Measurements from ENCODE around the gene FARP2. TPM values are rescaled to one million over a fixed set of nuclear protein-coding genes. Genes with fewer than 3 reads are reported as not detected.
"Not testable (repeated sequence)": the region's sequence is repeated elsewhere in the genome, so short reads cannot be mapped to it uniquely, and the experiment has no call there.

The FARP2 gene
- total and polyA plus RNA-seq, 2 of the 13 experiments (the other 11 are each of a cell fraction or from before 2014, with no cell fraction given) = 28.0 to 45.4 TPM

GRCh38 chr2:241318830-241319229, 37.3 kb upstream of the FARP2 start:
- DNase-seq (ENCODE audit: low spot score); FAIRE-seq; BruUV-seq (replicated peaks); H3K27me3 ChIP-seq (ENCODE audit: control insufficient read depth in 1 of 2, insufficient read depth in 2 of 2, low read length in 2 of 2); H3K27ac ChIP-seq (ENCODE audit: extremely low read length, insufficient read depth, low read length); intact Hi-C loops (cut with micrococcal nuclease; ENCODE audit: unreplicated experiment); ATAC-seq; CTCF ChIA-PET (ENCODE audit: low intra/inter-chr PET ratio, low total read pairs); H3K9ac ChIP-seq (ENCODE audit: insufficient read depth, low read depth, low read length); H3K9me3 ChIP-seq (ENCODE audit: low read length); H3K36me3 ChIP-seq (replicated peaks in 1 of 2; ENCODE audit: control insufficient read depth in 1 of 2, insufficient read depth in 2 of 2, low read length in 2 of 2); H2AFZ ChIP-seq (ENCODE audit: low read length): not testable (repeated sequence)
- Histone ChIP-seq H3K4me3 (replicated peaks in 1 of 3; ENCODE audit: insufficient read depth in 1 of 3, low read depth in 2 of 3, low read length in 3 of 3) (peak overlapping the region in 2 of 3 experiments; percentile 6 to 96; a peak in 3 of 6 replicates), H4K20me1 (ENCODE audit: insufficient read depth, low read length) (peaks cover 74% of the 10 kb centered on the region), H3K79me2 (ENCODE audit: insufficient read depth, low read length) (peaks cover 89% of the 10 kb centered on the region), H3K4me2 (ENCODE audit: low read depth, low read length) (peak overlapping the region; percentile 98), H3K4me1 (ENCODE audit: insufficient read depth, low read length) (peaks cover 71% of the 10 kb centered on the region)
- TF ChIP-seq MAFF (IDR thresholded peaks at IDR 0.05; ENCODE audit: low read depth, low read length) (peak; percentile 60), MAFK (conservative IDR thresholded peaks at IDR 0.05 in 1 of 2, IDR thresholded peaks at IDR 0.05 in 1 of 2; ENCODE audit: low read length in 2 of 2) (peak; percentile 75 to 80)
- in situ Hi-C loops (cut with HindIII; ENCODE audit: extremely low pct_ligation_motif_present, low pct_unique_long_range_greater_than_20kb) = loop anchor here (5.0 kb wide), 2 partner anchors 33 to 52 kb away; no protein-coding TSS in a partner anchor
- 77% methylated on average over 6 of the region's 6 CpGs for WGBS (ENCODE audit: low lambda C conversion rate)
- POLR2A ChIA-PET = interaction anchor here (0.6 to 1.5 kb wide), 3 partner anchors 32 to 56 kb away, joined by 3 to 7 read pairs (median 3); partner anchors contain the start of gene FARP2

DNA sequence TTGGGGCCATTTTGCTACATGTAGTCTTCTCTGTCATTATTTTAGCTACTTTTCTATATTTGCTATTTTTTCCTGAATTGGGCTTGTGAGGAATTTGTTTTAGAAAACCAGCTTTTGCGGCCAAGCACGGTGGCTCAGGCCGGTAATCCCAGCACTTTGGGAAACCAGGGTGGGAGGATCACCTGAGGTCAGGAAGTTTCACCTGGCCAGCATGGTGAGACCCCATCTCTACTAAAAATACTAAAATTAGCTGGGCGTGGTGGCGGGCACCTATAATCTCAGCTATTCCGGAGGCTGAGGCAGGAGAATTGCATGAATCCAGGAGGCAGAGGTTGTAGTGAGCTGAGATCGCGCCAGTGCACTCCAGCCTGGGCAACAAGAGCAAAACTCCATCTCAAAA, 35.7 kb upstream of the FARP2 start:
- no peak overlapping the region for H3K27ac ChIP-seq (ENCODE audit: extremely low read length, insufficient read depth, low read length)
- H3K79me2 ChIP-seq (ENCODE audit: insufficient read depth, low read length) = peaks cover 94% of the 10 kb centered on the region
- H3K9me3 ChIP-seq (ENCODE audit: low read length) = no peaks in the 10 kb centered on the region
- CTCF ChIA-PET (ENCODE audit: low intra/inter-chr PET ratio, low total read pairs) = no interaction called here
- no peaks in the 10 kb centered on the region; a peak in 1 of 5 replicates for H3K27me3 ChIP-seq (ENCODE audit: control insufficient read depth in 1 of 2, insufficient read depth in 2 of 2, low read length in 2 of 2)
- in situ Hi-C loops (cut with HindIII; ENCODE audit: extremely low pct_ligation_motif_present, low pct_unique_long_range_greater_than_20kb) (no loop called here), intact Hi-C loops (cut with micrococcal nuclease; ENCODE audit: unreplicated experiment) (no loop called here)
- BruUV-seq (replicated peaks) = no TSS peak
- H3K4me3 ChIP-seq (replicated peaks in 1 of 3; ENCODE audit: insufficient read depth in 1 of 3, low read depth in 2 of 3, low read length in 3 of 3) = peak overlapping the region in 2 of 3 experiments; percentile 31 to 96; a peak in 4 of 6 replicates
- peaks cover 89% of the 10 kb centered on the region for H4K20me1 ChIP-seq (ENCODE audit: insufficient read depth, low read length)
- H3K36me3 ChIP-seq (replicated peaks in 1 of 2; ENCODE audit: control insufficient read depth in 1 of 2, insufficient read depth in 2 of 2, low read length in 2 of 2) = peaks cover 0 to 21% of the 10 kb centered on the region in 2 experiments; a peak in 4 of 5 replicates
- H3K9ac ChIP-seq (ENCODE audit: insufficient read depth, low read depth, low read length) = peak overlapping the region; percentile 13; the same call in 1 of the 2 replicates
- DNase-seq (ENCODE audit: low spot score) = no peak
- TF ChIP-seq CREB1 (IDR thresholded peaks at IDR 0.05) (no peak), CREB1 (CRISPR knock-in tag; IDR thresholded peaks at IDR 0.05) (no peak), HNF4A (CRISPR knock-in tag; IDR thresholded peaks at IDR 0.05) (no peak), ETV5 (CRISPR knock-in tag; IDR thresholded peaks at IDR 0.05; ENCODE audit: borderline replicate concordance) (no peak), HNRNPUL1 (IDR thresholded peaks at IDR 0.05; ENCODE audit: low read depth, low read length) (no peak), ZNF121 (CRISPR knock-in tag; IDR thresholded peaks at IDR 0.05) (peak; percentile 61; the same call in 1 of the 2 replicates), ZNF260 (CRISPR knock-in tag; IDR thresholded peaks at IDR 0.05; ENCODE audit: borderline replicate concordance, low read depth) (no peak), TBX2 (CRISPR knock-in tag; IDR thresholded peaks at IDR 0.05; ENCODE audit: borderline replicate concordance) (no peak)
- TF ChIP-seq, protein P1, sequence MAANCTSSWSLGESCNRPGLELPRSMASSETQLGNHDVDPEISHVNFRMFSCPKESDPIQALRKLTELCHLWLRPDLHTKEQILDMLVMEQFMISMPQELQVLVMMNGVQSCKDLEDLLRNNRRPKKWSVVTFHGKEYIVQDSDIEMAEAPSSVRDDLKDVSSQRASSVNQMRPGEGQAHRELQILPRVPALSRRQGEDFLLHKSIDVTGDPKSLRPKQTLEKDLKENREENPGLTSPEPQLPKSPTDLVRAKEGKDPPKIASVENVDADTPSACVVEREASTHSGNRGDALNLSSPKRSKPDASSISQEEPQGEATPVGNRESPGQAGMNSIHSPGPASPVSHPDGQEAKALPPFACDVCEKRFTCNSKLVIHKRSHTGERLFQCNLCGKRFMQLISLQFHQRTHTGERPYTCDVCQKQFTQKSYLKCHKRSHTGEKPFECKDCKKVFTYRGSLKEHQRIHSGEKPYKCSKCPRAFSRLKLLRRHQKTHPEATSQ (CRISPR knock-in tag; IDR thresholded peaks at IDR 0.05; ENCODE audit: borderline replicate concordance) = no peak
- WGBS (ENCODE audit: low lambda C conversion rate) = 90% methylated on average over 8 of the region's 8 CpGs
- no peak for ATAC-seq
- FAIRE-seq = no peak
- no peak overlapping the region for H2AFZ ChIP-seq (ENCODE audit: low read length)
- peaks cover 75% of the 10 kb centered on the region for H3K4me1 ChIP-seq (ENCODE audit: insufficient read depth, low read length)
- H3K4me2 ChIP-seq (ENCODE audit: low read depth, low read length) = peak overlapping the region; percentile 98
- POLR2A ChIA-PET = interaction anchor here (1.0 to 2.3 kb wide), 2 partner anchors 30 to 39 kb away, joined by 3 to 6 read pairs; no protein-coding TSS in a partner anchor

All from HepG2 (cell line).